ENCODE data around the gene UTF1. TPM values are rescaled to one million over a fixed set of nuclear protein-coding genes. Genes with fewer than 3 reads are reported as not detected.

UTF1 gene
- total RNA-seq, 1 donor from 2014 or later, result 0.61 TPM

DNA sequence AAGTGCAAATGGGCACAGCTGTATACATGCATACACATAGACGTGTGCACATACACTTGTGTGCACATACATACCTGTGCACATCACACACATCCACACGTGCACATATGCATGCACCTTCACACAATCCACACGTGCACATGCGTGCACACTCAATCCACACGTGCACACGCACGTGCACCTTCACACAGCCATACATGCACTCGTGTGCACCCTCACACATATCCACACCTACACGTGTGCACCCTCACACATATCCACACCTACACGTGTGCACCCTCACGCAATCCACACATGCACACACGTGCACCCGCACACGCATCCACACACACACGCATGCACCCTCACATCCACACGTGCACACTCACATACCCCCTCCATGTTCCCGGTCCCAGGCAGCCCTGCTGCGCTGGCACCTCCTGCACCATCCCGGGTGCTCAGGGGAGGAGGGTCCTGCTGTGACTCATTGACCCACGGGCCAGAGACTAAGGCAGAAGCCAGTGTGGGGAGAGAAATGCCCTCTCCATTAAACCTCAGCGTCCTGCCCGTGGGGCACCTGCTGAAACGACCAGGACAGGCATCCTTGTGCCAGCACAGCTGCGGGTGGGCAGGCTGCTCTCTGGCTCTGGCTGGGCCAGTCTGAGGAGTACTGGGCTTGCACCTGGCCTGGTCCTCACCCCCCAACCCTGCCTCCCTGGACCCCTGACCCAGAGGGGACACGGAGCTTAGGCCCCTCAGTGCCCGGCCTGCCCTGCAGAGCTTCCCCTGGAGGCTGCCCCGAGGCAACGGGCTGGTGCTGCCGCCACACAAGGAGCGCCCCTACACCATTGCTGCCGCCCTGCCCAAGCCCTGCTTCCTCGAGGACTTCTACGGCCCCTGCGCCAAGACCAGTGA, 17.8 kb upstream of the UTF1 start:
- no peak for DNase-seq
- Mint-ChIP-seq H3K9me3 (ENCODE audit: unreplicated experiment) (peaks cover 6% of the 10 kb centered on the region), H3K27ac (ENCODE audit: unreplicated experiment) (no peak overlapping the region), H3K4me1 (ENCODE audit: low read depth, unreplicated experiment) (no peaks in the 10 kb centered on the region), H3K4me3 (ENCODE audit: unreplicated experiment) (no peak overlapping the region), H3K36me3 (ENCODE audit: unreplicated experiment) (peaks cover 6% of the 10 kb centered on the region), H3K27me3 (ENCODE audit: unreplicated experiment) (peaks cover 4% of the 10 kb centered on the region)
- TF ChIP-seq, protein P1, sequence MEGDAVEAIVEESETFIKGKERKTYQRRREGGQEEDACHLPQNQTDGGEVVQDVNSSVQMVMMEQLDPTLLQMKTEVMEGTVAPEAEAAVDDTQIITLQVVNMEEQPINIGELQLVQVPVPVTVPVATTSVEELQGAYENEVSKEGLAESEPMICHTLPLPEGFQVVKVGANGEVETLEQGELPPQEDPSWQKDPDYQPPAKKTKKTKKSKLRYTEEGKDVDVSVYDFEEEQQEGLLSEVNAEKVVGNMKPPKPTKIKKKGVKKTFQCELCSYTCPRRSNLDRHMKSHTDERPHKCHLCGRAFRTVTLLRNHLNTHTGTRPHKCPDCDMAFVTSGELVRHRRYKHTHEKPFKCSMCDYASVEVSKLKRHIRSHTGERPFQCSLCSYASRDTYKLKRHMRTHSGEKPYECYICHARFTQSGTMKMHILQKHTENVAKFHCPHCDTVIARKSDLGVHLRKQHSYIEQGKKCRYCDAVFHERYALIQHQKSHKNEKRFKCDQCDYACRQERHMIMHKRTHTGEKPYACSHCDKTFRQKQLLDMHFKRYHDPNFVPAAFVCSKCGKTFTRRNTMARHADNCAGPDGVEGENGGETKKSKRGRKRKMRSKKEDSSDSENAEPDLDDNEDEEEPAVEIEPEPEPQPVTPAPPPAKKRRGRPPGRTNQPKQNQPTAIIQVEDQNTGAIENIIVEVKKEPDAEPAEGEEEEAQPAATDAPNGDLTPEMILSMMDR (IDR thresholded peaks at IDR 0.05; ENCODE audit: partially characterized antibody, unreplicated experiment), result no peak

DNA sequence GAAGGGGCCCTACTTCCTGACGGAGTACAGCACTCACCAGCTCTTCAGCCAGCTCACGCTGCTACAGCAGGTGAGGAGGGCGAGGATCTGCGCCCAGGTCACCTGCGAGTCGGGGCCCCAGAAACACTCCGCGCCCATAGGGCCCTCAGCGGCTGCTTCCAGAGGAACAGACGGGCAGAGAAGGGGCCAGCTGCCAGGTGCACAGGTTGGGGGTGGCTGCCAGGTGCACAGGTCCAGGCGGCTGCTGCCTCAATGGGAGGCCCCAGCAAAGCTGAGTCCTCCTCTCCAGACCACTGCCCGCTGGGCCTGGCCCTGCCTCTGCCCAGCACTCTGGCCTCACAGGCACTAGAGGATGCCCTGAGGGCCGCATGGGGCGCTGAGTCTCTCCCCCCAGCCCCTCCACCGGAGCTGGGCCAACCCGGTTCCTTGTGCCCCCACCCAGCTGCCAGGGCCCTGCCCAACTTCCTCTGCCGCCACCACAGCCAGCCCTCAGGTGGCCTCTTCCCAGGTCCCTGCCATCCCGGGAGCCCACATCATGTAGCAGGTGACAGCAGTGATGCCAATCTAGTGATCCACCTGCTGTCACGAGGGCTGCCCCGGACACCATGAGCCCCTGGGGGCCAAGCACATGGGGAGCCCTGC, 17.0 kb upstream of the UTF1 start:
- TF ChIP-seq, protein P1 (IDR thresholded peaks at IDR 0.05; ENCODE audit: partially characterized antibody, unreplicated experiment), result no peak
- Mint-ChIP-seq H3K27ac (ENCODE audit: unreplicated experiment) (no peak overlapping the region), H3K9me3 (ENCODE audit: unreplicated experiment) (peaks cover 6% of the 10 kb centered on the region), H3K4me1 (ENCODE audit: low read depth, unreplicated experiment) (no peaks in the 10 kb centered on the region), H3K4me3 (ENCODE audit: unreplicated experiment) (no peak overlapping the region), H3K36me3 (ENCODE audit: unreplicated experiment) (peaks cover 6% of the 10 kb centered on the region), H3K27me3 (ENCODE audit: unreplicated experiment) (peaks cover 4% of the 10 kb centered on the region)
- DNase-seq, result no peak

DNA sequence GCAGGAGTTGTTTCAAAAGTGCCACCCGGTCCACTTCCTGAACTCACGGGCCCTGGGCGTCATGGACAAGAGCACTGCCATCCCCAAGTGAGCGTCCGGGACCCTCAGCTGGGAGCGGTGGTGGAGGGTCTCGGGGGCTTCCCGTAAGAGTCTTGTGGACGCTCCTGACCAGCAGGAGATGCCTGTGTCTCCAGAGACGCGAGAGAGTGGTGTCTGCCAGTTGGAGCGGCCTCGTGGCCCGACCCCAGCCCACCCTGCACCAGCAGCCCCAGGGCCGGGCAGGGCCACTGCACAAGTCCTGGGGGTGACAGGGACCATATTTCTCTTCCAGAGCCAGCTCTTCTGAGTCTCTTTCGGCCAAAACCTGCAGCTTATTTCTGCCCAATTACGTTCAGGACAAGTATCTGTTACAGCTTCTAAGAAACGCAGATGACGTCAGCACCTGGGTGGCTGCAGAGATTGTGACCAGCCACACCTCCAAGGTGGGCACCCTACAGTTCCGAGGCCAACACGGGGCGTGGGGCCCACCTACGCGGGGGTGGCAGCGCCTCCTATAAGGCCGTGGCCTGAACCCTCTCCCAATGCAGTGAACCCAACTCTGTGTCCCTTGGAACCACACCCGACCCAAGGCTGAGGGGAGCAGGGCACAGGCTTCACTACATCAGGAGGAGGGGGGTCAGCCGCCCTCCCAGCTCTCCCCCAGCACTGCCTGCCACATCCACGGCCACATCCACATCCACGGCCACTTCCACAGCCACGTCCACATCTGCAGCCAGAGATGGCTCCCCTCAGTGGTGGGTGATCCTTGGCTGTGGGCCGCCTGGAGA, 16.2 kb upstream of the UTF1 start:
- Mint-ChIP-seq H3K4me1 (ENCODE audit: low read depth, unreplicated experiment) (no peaks in the 10 kb centered on the region), H3K9me3 (ENCODE audit: unreplicated experiment) (peaks cover 6% of the 10 kb centered on the region), H3K27ac (ENCODE audit: unreplicated experiment) (no peak overlapping the region), H3K36me3 (ENCODE audit: unreplicated experiment) (peaks cover 6% of the 10 kb centered on the region), H3K4me3 (ENCODE audit: unreplicated experiment) (no peak overlapping the region), H3K27me3 (ENCODE audit: unreplicated experiment) (peaks cover 4% of the 10 kb centered on the region)
- TF ChIP-seq, protein P1 (IDR thresholded peaks at IDR 0.05; ENCODE audit: partially characterized antibody, unreplicated experiment), result no peak
- DNase-seq, result no peak

DNA sequence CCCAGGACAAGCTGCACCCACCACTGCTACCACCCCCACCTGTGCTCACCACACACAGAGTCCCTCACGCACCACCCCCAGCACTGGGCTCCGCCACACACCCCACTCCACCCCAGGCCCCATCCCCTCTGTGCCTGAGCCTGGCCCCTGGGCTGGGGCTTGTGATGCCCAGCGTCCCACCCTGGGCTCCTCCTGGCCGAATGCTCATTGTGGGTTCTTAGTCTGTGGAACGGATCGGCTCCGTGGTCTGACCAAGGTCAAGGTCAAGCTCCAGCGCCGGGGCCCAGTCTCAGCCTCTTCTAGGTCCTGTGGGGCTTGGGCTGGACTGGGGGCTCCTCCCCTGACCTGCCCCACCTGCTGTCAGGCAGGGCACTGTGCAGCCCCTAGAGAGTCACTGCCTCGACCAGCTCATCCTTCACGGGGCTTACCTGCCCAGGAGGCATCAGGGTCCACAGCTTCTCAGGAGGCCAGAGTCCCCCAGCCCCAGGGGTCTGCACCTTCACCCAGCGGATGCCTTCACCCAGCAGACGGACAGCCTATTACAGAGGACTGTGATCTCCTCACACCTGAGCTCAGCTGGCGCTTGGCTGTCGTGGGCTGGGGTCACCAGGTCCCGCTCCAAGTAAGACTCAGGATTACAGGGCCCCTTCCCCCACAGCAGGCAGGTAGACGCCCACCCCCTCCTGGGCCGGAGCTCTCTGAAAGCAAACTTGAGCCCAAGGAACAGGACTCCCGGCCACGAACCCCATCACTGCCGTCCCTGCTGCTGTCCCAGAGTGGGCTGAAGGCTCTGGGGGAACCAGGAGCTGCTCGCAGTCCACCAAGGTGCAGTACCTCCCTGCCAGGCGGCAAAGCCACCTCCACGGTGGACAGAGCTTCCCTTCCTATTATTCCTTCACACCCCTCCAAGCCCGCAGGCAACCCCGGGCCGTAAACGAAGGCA, 15.3 kb upstream of the UTF1 start:
- Mint-ChIP-seq H3K27ac (ENCODE audit: unreplicated experiment) (no peak overlapping the region), H3K9me3 (ENCODE audit: unreplicated experiment) (peaks cover 6% of the 10 kb centered on the region), H3K36me3 (ENCODE audit: unreplicated experiment) (peaks cover 6% of the 10 kb centered on the region), H3K27me3 (ENCODE audit: unreplicated experiment) (peaks cover 4% of the 10 kb centered on the region), H3K4me1 (ENCODE audit: low read depth, unreplicated experiment) (no peaks in the 10 kb centered on the region), H3K4me3 (ENCODE audit: unreplicated experiment) (no peak overlapping the region)
- no peak for DNase-seq
- TF ChIP-seq, protein P1 (IDR thresholded peaks at IDR 0.05; ENCODE audit: partially characterized antibody, unreplicated experiment), result no peak
